ENCODE measurements around the gene PLEKHG4. TPM values are rescaled to one million over a fixed set of nuclear protein-coding genes. Genes with fewer than 3 reads are reported as not detected.

PLEKHG4 gene
- total RNA-seq, 1 experiment from 2014 or later: 5.5 TPM

GRCh38 chr16:67233596-67233995, 45.7 kb upstream of the PLEKHG4 start:
- H3K36me3 Mint-ChIP-seq (ENCODE audit: insufficient read depth, unreplicated experiment): peaks cover 86% of the 10 kb centered on the region
- H3K4me1 Mint-ChIP-seq (ENCODE audit: low read depth, unreplicated experiment): peaks cover 5% of the 10 kb centered on the region
- no TSS peak for BruUV-seq (replicated peaks)
- intact Hi-C loops (cut with micrococcal nuclease; ENCODE audit: unreplicated experiment): no loop called here
- no peak overlapping the region for H3K27ac Mint-ChIP-seq (ENCODE audit: unreplicated experiment)
- DNase-seq: no peak
- CTCF ChIA-PET: no interaction called here
- H3K27me3 Mint-ChIP-seq (ENCODE audit: unreplicated experiment): no peaks in the 10 kb centered on the region
- no peak overlapping the region for H3K4me3 Mint-ChIP-seq (ENCODE audit: low read depth, unreplicated experiment)
- H3K9me3 Mint-ChIP-seq (ENCODE audit: low read depth, unreplicated experiment): no peaks in the 10 kb centered on the region
- TF ChIP-seq CTCF (IDR thresholded peaks at IDR 0.05; ENCODE audit: unreplicated experiment): no peak

- CTCF ChIA-PET: no interaction called here
- DNase-seq: no peak
- no peak for TF ChIP-seq CTCF (IDR thresholded peaks at IDR 0.05; ENCODE audit: unreplicated experiment)
- H3K36me3 Mint-ChIP-seq (ENCODE audit: insufficient read depth, unreplicated experiment): peaks cover 80% of the 10 kb centered on the region
- intact Hi-C loops (cut with micrococcal nuclease; ENCODE audit: unreplicated experiment): no loop called here
- no peaks in the 10 kb centered on the region for H3K4me1 Mint-ChIP-seq (ENCODE audit: low read depth, unreplicated experiment)
- H3K27me3 Mint-ChIP-seq (ENCODE audit: unreplicated experiment): no peaks in the 10 kb centered on the region
- H3K4me3 Mint-ChIP-seq (ENCODE audit: low read depth, unreplicated experiment): no peak overlapping the region
- no peak overlapping the region for H3K27ac Mint-ChIP-seq (ENCODE audit: unreplicated experiment)
- no peaks in the 10 kb centered on the region for H3K9me3 Mint-ChIP-seq (ENCODE audit: low read depth, unreplicated experiment)
- no TSS peak for BruUV-seq (replicated peaks)
Measured at GRCh38 chr16:67234180-67234597, 45.1 kb upstream of the PLEKHG4 start.

- Mint-ChIP-seq H3K4me3 (ENCODE audit: low read depth, unreplicated experiment) (no peak overlapping the region), H3K36me3 (ENCODE audit: insufficient read depth, unreplicated experiment) (peaks cover 62% of the 10 kb centered on the region), H3K27ac (ENCODE audit: unreplicated experiment) (peak overlapping the region; percentile 51), H3K27me3 (ENCODE audit: unreplicated experiment) (no peaks in the 10 kb centered on the region), H3K9me3 (ENCODE audit: low read depth, unreplicated experiment) (no peaks in the 10 kb centered on the region), H3K4me1 (ENCODE audit: low read depth, unreplicated experiment) (peaks cover under 1% of the 10 kb centered on the region)
- no peak for TF ChIP-seq CTCF (IDR thresholded peaks at IDR 0.05; ENCODE audit: unreplicated experiment)
- CTCF ChIA-PET: interaction anchor here (0.6 to 1.7 kb wide), 3 partner anchors 9 to 289 kb away, joined by 3 to 4 read pairs (median 4); partner anchors contain the start of gene TMEM208
- no TSS peak for BruUV-seq (replicated peaks)
- intact Hi-C loops (cut with micrococcal nuclease; ENCODE audit: unreplicated experiment): no loop called here
- no peak for DNase-seq
Measured at GRCh38 chr16:67235816-67236562, 43.3 kb upstream of the PLEKHG4 start.

GRCh38 chr16:67236563-67237395, 42.6 kb upstream of the PLEKHG4 start:
- Mint-ChIP-seq H3K9me3 (ENCODE audit: low read depth, unreplicated experiment) (no peaks in the 10 kb centered on the region), H3K27ac (ENCODE audit: unreplicated experiment) (peak overlapping the region; percentile 51), H3K4me1 (ENCODE audit: low read depth, unreplicated experiment) (peaks cover 9% of the 10 kb centered on the region), H3K4me3 (ENCODE audit: low read depth, unreplicated experiment) (no peak overlapping the region), H3K27me3 (ENCODE audit: unreplicated experiment) (no peaks in the 10 kb centered on the region), H3K36me3 (ENCODE audit: insufficient read depth, unreplicated experiment) (peaks cover 54% of the 10 kb centered on the region)
- intact Hi-C loops (cut with micrococcal nuclease; ENCODE audit: unreplicated experiment): no loop called here
- CTCF ChIA-PET: interaction anchor here (0.6 to 1.7 kb wide), 2 partner anchors 10 to 82 kb away, joined by 4 read pairs; partner anchors contain the start of gene TMEM208
- no peak for TF ChIP-seq CTCF (IDR thresholded peaks at IDR 0.05; ENCODE audit: unreplicated experiment)
- BruUV-seq (replicated peaks): no TSS peak
- peak; percentile 67 for DNase-seq

All from Calu3 (cell line).